Type B pancreatic cell (in vitro differentiated cells): ENCODE data around the gene HNF4A. TPM values are rescaled to one million over a fixed set of nuclear protein-coding genes. Genes with fewer than 3 reads are reported as not detected.

Experiments used
- DNase-seq: peaks from one replicate; pipeline ENCODE4 v3.0.0; 2021; ENCODE audit warnings: mixed read lengths; ENCODE audit not compliant: unreplicated experiment; ENCODE audit errors: extremely low spot score
- H3K27ac Mint-ChIP-seq: 2 replicates; pipeline ENCODE4 v1.8.0; 2021; ENCODE audit warnings: mild to moderate bottlenecking, mixed read lengths
- H3K27me3 Mint-ChIP-seq: 2 replicates; pipeline ENCODE4 v1.8.0; 2021; ENCODE audit warnings: mixed read lengths
- H3K36me3 Mint-ChIP-seq: 2 replicates; pipeline ENCODE4 v1.8.0; 2021; ENCODE audit warnings: mixed read lengths
- H3K4me1 Mint-ChIP-seq: one replicate; pipeline ENCODE4 v1.8.0; 2021; ENCODE audit warnings: mixed read lengths; ENCODE audit not compliant: unreplicated experiment
- H3K4me3 Mint-ChIP-seq: 2 replicates; pipeline ENCODE4 v1.8.0; 2021; ENCODE audit warnings: mild to moderate bottlenecking, mixed read lengths
- H3K9me3 Mint-ChIP-seq: 2 replicates; pipeline ENCODE4 v1.8.0; 2021; ENCODE audit warnings: mixed read lengths
- total RNA-seq: library from RNA; stranded (reverse); gene quantifications from 2 replicates; pipeline ENCODE4 v1.2.1, GENCODE V29; 2021; ENCODE audit warnings: low replicate concordance
- TF ChIP-seq, protein P1 (sequence below): fragments of 200-600 bp; sonication (generic); conservative IDR thresholded peaks from 2 replicates; pipeline ENCODE4 v1.5.0; 2021; ENCODE audit warnings: antibody characterized with exemption, mild to moderate bottlenecking

The HNF4A gene
- total RNA-seq, 1 donor from 2014 or later = 19.9 TPM

DNA sequence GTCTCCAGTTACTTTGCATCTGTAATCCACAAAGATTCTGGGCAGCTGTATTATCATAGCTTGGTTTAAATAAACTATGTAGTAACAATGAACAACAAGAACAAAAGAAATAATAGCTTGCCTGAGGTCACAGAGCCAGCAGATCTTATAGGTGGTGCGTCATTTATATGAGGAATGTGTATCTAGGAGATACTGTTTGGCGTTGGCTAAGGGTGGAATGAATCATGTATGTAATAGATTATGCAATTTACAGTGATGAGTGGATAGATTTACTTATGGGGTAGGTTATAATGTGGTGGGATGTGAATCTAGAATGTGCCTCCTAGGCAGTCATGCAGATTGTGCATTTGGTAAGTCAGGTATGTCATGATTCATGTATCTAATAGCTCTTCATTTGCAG lies 42.8 kb downstream of the HNF4A start:
- H3K4me1 Mint-ChIP-seq = peaks cover 4% of the 10 kb centered on the region
- H3K4me3 Mint-ChIP-seq = no peak overlapping the region
- no peaks in the 10 kb centered on the region for H3K9me3 Mint-ChIP-seq
- TF ChIP-seq, protein P1, sequence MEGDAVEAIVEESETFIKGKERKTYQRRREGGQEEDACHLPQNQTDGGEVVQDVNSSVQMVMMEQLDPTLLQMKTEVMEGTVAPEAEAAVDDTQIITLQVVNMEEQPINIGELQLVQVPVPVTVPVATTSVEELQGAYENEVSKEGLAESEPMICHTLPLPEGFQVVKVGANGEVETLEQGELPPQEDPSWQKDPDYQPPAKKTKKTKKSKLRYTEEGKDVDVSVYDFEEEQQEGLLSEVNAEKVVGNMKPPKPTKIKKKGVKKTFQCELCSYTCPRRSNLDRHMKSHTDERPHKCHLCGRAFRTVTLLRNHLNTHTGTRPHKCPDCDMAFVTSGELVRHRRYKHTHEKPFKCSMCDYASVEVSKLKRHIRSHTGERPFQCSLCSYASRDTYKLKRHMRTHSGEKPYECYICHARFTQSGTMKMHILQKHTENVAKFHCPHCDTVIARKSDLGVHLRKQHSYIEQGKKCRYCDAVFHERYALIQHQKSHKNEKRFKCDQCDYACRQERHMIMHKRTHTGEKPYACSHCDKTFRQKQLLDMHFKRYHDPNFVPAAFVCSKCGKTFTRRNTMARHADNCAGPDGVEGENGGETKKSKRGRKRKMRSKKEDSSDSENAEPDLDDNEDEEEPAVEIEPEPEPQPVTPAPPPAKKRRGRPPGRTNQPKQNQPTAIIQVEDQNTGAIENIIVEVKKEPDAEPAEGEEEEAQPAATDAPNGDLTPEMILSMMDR = no peak
- H3K27me3 Mint-ChIP-seq = peaks cover 30% of the 10 kb centered on the region
- no peak for DNase-seq
- H3K36me3 Mint-ChIP-seq = no peaks in the 10 kb centered on the region
- H3K27ac Mint-ChIP-seq = no peak overlapping the region

DNA sequence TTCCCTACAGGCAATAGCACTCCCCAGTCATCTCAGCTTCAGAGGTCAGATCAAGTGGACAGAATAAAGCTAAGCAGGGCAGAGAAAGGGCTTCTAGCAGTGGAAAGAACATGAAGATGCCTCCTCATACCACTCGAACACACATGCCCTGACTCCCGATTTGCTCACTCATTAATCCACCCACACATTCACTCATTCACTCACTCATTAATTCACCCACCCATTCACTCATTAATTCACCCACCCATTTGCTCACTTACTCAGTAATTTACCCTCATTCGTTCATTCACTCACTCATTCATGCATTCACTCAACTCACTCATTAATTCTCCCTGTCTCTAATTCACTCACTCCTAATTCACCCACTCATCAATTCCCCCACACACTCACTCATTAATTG lies 43.9 kb downstream of the HNF4A start:
- Mint-ChIP-seq H3K27me3 (peaks cover 27% of the 10 kb centered on the region), H3K9me3 (no peaks in the 10 kb centered on the region), H3K4me1 (peaks cover 4% of the 10 kb centered on the region), H3K27ac (no peak overlapping the region), H3K4me3 (no peak overlapping the region), H3K36me3 (no peaks in the 10 kb centered on the region)
- DNase-seq = no peak
- TF ChIP-seq, protein P1 = no peak

DNA sequence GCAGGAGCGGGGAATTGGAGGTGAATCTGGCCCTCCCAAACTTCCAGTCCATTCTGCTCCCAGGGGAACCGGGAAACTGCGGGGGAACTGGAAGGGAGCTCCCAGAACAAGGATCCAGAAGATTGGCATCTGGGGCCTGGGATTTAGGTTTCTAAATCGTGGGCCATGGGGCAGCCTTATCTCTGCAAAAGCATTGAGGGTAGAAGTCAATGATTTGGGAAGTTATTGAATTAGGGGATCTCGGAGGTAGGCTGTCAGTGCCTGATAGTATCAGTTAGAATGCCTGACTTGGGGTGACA lies 45.1 kb downstream of the HNF4A start:
- Mint-ChIP-seq H3K27ac (no peak overlapping the region), H3K27me3 (peaks cover 25% of the 10 kb centered on the region), H3K36me3 (no peaks in the 10 kb centered on the region), H3K4me1 (peaks cover 4% of the 10 kb centered on the region), H3K9me3 (no peaks in the 10 kb centered on the region), H3K4me3 (peak overlapping the region; percentile 77)
- no peak for DNase-seq
- TF ChIP-seq, protein P1 = no peak

DNA sequence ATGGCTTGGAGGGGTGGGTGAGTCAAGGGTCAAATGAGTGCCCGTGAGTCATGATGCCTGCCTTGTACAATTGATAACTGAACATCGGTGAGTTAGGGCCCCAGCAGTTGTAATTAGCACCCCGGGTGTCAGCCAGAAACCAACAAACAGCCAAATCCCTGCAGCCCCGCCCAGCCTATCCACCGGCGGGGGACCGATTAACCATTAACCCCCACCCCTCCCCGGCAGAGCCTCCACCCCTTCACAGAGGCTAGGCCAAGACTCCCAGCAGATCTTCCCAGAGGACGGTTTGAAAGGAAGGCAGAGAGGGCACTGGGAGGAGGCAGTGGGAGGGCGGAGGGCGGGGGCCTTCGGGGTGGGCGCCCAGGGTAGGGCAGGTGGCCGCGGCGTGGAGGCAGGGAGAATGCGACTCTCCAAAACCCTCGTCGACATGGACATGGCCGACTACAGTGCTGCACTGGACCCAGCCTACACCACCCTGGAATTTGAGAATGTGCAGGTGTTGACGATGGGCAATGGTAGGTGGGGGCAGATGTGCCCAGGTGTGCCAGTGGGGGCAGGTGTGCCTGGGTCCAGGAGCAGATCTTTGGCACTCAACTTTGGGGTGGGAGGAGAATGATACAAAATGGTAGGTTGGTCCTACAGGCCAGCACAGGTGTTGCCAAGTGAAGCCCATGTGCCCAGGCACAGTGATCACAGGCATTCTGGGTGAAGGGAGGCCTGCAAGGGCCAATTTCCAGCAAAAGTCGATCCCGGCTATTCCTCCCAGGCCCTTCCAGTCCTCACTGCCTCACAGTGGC lies 45.7 kb downstream of the HNF4A start:
- TF ChIP-seq, protein P1 = no peak
- Mint-ChIP-seq H3K4me1 (peaks cover 4% of the 10 kb centered on the region), H3K36me3 (no peaks in the 10 kb centered on the region), H3K27ac (no peak overlapping the region), H3K4me3 (peak overlapping the region; percentile 77), H3K9me3 (no peaks in the 10 kb centered on the region), H3K27me3 (peaks cover 25% of the 10 kb centered on the region)
- no peak for DNase-seq

DNA sequence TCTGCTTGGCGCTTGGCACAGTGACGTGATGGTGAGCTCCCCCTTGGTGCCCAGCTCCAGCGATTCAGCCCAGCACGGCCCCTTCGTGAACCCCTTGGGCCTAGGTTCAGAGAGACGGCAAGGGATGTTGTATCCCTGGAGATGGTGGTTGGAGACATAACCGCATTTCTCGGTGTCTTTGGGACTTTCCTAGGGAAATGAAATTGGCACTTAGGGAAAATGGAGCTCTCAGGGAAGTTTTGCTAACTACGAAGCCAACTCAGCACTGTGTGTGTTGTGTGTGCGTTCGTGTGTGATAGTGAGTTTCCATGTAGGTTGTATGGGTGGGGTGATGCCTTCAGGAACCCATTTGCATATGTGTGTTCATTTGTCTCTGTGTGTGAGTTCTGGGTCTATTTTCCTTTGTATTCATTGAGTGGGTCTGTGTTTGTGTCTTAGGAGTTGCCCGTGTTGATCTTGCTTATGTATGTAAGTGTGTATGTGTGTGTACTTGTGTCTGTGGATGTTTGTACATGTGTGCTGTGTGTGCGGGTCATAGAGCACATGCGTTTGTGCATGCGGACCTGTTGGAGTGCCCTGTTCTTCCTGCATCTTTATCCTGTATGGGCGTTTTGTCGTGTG lies 46.4 kb downstream of the HNF4A start:
- Mint-ChIP-seq H3K4me1 (peaks cover 4% of the 10 kb centered on the region), H3K27ac (no peak overlapping the region)

More for the DNA sequence above, 46.4 kb downstream of the HNF4A start:
- Mint-ChIP-seq H3K36me3 (no peaks in the 10 kb centered on the region), H3K27me3 (peaks cover 25% of the 10 kb centered on the region), H3K9me3 (no peaks in the 10 kb centered on the region), H3K4me3 (peak overlapping the region; percentile 77)
- DNase-seq = no peak
- TF ChIP-seq, protein P1 = no peak
